Measurements from ENCODE around the gene PROM1. TPM values are rescaled to one million over a fixed set of nuclear protein-coding genes. Genes with fewer than 3 reads are reported as not detected.

The PROM1 gene
- polyA plus RNA-seq, 2 of the 4 experiments (the other 2 are of a cell fraction), result 0.03 to 0.14 TPM

- TF ChIP-seq PHF8 (IDR thresholded peaks at IDR 0.05; ENCODE audit: borderline replicate concordance, low read depth) (no peak), RNF2 (IDR thresholded peaks at IDR 0.05; ENCODE audit: borderline replicate concordance, low read depth) (no peak)
Observed at GRCh38 chr4:16131293-16131692, 47.5 kb upstream of the PROM1 start (continued).

GRCh38 chr4:16129336-16129735, 45.5 kb upstream of the PROM1 start:
- Histone ChIP-seq H3K4me3 (no peak overlapping the region), H3K4me2 (no peak overlapping the region), H3K9me3 (no peaks in the 10 kb centered on the region), H3K27ac (no peak overlapping the region), H3K4me1 (no peaks in the 10 kb centered on the region)
- WGBS (ENCODE audit: missing lambda C conversion rate), result 4% methylated on average over 1 of the region's 1 CpG
- ATAC-seq, result no peak
- no peak for TF ChIP-seq FOXS1 (CRISPR knock-in tag; IDR thresholded peaks at IDR 0.05)
- no peak for TF ChIP-seq NPAS2 (CRISPR knock-in tag; IDR thresholded peaks at IDR 0.05; ENCODE audit: borderline replicate concordance)
- no peak for TF ChIP-seq HOXB13 (CRISPR knock-in tag; IDR thresholded peaks at IDR 0.05; ENCODE audit: low read depth)
- no peak for TF ChIP-seq RCOR1 (IDR thresholded peaks at IDR 0.05; ENCODE audit: low read depth, low read length)
- TF ChIP-seq TFCP2L1 (CRISPR knock-in tag; IDR thresholded peaks at IDR 0.05), result no peak
- no peak for TF ChIP-seq ELK1 (IDR thresholded peaks at IDR 0.05; ENCODE audit: low read depth, low read length)
- TF ChIP-seq HOXA7 (CRISPR knock-in tag; IDR thresholded peaks at IDR 0.05), result no peak
- no peak for TF ChIP-seq NR3C1 (IDR thresholded peaks at IDR 0.05)
- TF ChIP-seq CTCF (IDR thresholded peaks at IDR 0.05), result no peak
- TF ChIP-seq MYC (IDR thresholded peaks at IDR 0.05; ENCODE audit: borderline replicate concordance, low read length), result no peak
- no peak for FAIRE-seq
- ChIA-PET POLR2A (no interaction called here), CTCF (interaction anchor here (1.4 kb wide), 1 partner anchor 25 kb away, joined by 3 read pairs; no protein-coding TSS in a partner anchor)
- DNase-seq (ENCODE audit: low read depth in 1 of 2, low spot score in 1 of 2), result no peak

- POLR2A ChIA-PET, result no interaction called here
Observed at GRCh38 chr4:16126714-16127113, 42.9 kb upstream of the PROM1 start.

More at GRCh38 chr4:16126714-16127113, 42.9 kb upstream of the PROM1 start:
- no peak overlapping the region for H3K4me3 ChIP-seq
- DNase-seq (ENCODE audit: low read depth in 1 of 2, low spot score in 1 of 2), result no peak
- no peak for FAIRE-seq
- no peak for ATAC-seq
- CTCF ChIA-PET, result no interaction called here
- TF ChIP-seq BCL3 (IDR thresholded peaks at IDR 0.05) (no peak), MAZ (IDR thresholded peaks at IDR 0.05; ENCODE audit: borderline replicate concordance, low read depth, low read length) (no peak), CTCF (IDR thresholded peaks at IDR 0.05) (no peak), MYC (IDR thresholded peaks at IDR 0.05; ENCODE audit: borderline replicate concordance, low read length) (no peak)
- H3K4me1 ChIP-seq, result no peaks in the 10 kb centered on the region
- WGBS (ENCODE audit: missing lambda C conversion rate), result 18% methylated on average over 1 of the region's 1 CpG
- no peak overlapping the region for H3K27ac ChIP-seq
- no peaks in the 10 kb centered on the region for H3K9me3 ChIP-seq
- no peak overlapping the region for H3K4me2 ChIP-seq
